Kidney (tissue), 14 donors: ENCODE data around the gene FMN2. TPM values are rescaled to one million over a fixed set of nuclear protein-coding genes. Genes with fewer than 3 reads are reported as not detected.

ENCODE experiments used
- DNase-seq, 5 donors: peaks; one replicate each; pipeline ENCODE4 v3.0.0-alpha.2; 2013 to 2020
- FAIRE-seq: peaks from 2 replicates; lab custom pipeline; 2012; peaks lifted over from hg19 to GRCh38; lab: Jason Lieb, UNC
- H3K27ac ChIP-seq, 2 donors: one replicate each; pipeline ENCODE4 v1.7.0; 2013; ENCODE audit warnings: low read depth in 2 of 2, low read length in 2 of 2, inconsistent platforms in 1 of 2
- H3K27me3 ChIP-seq: one replicate; pipeline ENCODE4 v1.7.1; 2013; ENCODE audit warnings: low read length, inconsistent platforms; ENCODE audit not compliant: control insufficient read depth, insufficient read depth
- H3K36me3 ChIP-seq, 3 donors: one replicate each; pipeline versions ENCODE4 v1.7.0 to v1.7.1; 2013; ENCODE audit warnings: low read length in 3 of 3, control low read depth in 1 of 3, inconsistent platforms in 1 of 3; ENCODE audit not compliant: insufficient read depth in 3 of 3, control insufficient read depth in 2 of 3
- H3K4me1 ChIP-seq, 3 donors: one replicate each; pipeline versions ENCODE4 v1.7.0 to v1.7.1; 2013; ENCODE audit warnings: low read length in 3 of 3, inconsistent platforms in 1 of 3, low read depth in 1 of 3; ENCODE audit not compliant: control insufficient read depth in 2 of 3, insufficient read depth in 2 of 3
- H3K4me3 ChIP-seq, 3 donors: one replicate each; pipeline versions ENCODE4 v1.7.0 to v1.8.1; 2013; ENCODE audit warnings: low read length in 3 of 3, control low read depth in 1 of 3, inconsistent platforms in 1 of 3
- H3K9ac ChIP-seq, 3 donors: one replicate each; pipeline versions ENCODE4 v1.7.0 to v1.7.1; 2013; ENCODE audit warnings: low read length in 3 of 3, control low read depth in 1 of 3, inconsistent platforms in 1 of 3
- H3K9me3 ChIP-seq, 3 donors: one replicate each; pipeline versions ENCODE4 v1.7.0 to v1.7.1; 2013; ENCODE audit warnings: low read length in 3 of 3, control low read depth in 1 of 3, inconsistent platforms in 1 of 3; ENCODE audit not compliant: control insufficient read depth in 2 of 3, insufficient read depth in 1 of 3
- intact Hi-C: fragments of 100-400 bp; cut with DNase I; formaldehyde crosslinking; loops from one replicate; pipeline ENCODE4 v1.11.1; 2022
- polyA plus RNA-seq: library from polyadenylated mRNA; stranded (reverse); fragments of 350-450 nt; fragmentation: Illumina TruSeq; extraction: RNeasy Lipid Tissue Mini Kit (QIAGEN cat#74804); gene quantifications from one replicate; pipeline ENCODE4 v1.2.3, GENCODE V29; 2014; ENCODE audit warnings: low read depth, low replicate concordance; ENCODE audit not compliant: insufficient read depth
- total RNA-seq: library from RNA; stranded (reverse); fragmentation: NEBNext Ultra II Directional; extraction: Animal tissue kit (Norgen Biotek cat#: 25700); gene quantifications from one replicate; pipeline ENCODE4 v1.2.1, GENCODE V29; 2021
- TF ChIP-seq, protein P1 (sequence below): IDR thresholded peaks from 3 replicates; pipeline ENCODE4 v1.5.1; 2012; ENCODE audit warnings: mild to moderate bottlenecking, moderate library complexity, borderline replicate concordance; ENCODE audit not compliant: insufficient read depth; ENCODE audit errors: extremely low read depth
- donor health status: control.
- donor health status: control.
- donor health status: control.
- donor health status: control.
- donor health status: control.
- donor health status: DM: yes; HTN: yes; CAD: no.
- donor health status: Normal renal cell carcinoma (clear cell type).

FMN2 gene
- total and polyA plus RNA-seq, 2 donors from 2014 or later, result 0.06 to 3.4 TPM

DNA sequence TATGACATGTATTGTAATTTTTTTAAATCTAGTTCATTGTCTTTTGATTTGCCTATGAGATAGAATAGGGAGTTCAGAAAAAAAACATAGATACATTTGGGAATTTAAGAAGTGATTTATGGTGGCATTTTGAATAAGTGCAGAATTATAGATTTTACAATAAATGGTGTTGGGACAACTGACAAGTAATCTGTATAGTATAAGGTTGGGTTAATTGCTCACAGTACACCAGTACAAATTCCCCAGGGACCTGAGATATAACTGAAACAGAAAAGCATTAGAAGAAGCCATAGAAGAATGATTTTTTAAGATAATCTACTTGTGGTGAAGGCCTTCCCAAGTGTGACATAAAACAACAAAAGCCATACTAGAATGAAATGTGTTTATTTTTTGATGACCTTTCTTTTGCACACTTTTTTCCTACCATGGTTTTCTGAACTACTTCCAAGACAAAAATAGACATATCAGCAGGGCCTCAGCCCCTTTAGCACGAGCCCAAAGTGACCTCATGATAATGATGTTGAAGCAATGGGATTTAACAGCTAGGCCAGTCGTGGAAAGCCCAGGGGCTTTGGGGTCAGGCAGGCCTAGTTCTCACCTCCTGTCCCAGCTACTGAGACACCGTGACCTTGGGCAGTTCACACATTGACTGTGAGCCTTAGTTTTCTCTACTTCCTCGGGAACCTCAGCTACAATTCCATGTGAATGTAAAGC, 432.8 kb downstream of the FMN2 start:
- Histone ChIP-seq H3K4me1 (no peaks in the 10 kb centered on the region), H3K9me3 (no peaks in the 10 kb centered on the region), H3K36me3 (no peaks in the 10 kb centered on the region), H3K4me3 (no peak overlapping the region), H3K27ac (no peak overlapping the region), H3K27me3 (no peaks in the 10 kb centered on the region), H3K9ac (no peak overlapping the region)
- TF ChIP-seq, protein P1, sequence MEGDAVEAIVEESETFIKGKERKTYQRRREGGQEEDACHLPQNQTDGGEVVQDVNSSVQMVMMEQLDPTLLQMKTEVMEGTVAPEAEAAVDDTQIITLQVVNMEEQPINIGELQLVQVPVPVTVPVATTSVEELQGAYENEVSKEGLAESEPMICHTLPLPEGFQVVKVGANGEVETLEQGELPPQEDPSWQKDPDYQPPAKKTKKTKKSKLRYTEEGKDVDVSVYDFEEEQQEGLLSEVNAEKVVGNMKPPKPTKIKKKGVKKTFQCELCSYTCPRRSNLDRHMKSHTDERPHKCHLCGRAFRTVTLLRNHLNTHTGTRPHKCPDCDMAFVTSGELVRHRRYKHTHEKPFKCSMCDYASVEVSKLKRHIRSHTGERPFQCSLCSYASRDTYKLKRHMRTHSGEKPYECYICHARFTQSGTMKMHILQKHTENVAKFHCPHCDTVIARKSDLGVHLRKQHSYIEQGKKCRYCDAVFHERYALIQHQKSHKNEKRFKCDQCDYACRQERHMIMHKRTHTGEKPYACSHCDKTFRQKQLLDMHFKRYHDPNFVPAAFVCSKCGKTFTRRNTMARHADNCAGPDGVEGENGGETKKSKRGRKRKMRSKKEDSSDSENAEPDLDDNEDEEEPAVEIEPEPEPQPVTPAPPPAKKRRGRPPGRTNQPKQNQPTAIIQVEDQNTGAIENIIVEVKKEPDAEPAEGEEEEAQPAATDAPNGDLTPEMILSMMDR, result no peak
- intact Hi-C loops, result no loop called here
- DNase-seq (no peak), FAIRE-seq (no peak)
